Activated T-cell treated with anti-CD3 and anti-CD28 coated beads, Interleukin-2, amount 50 U/mL, for 1 hour (primary cell): Measurements from ENCODE around the gene KYNU.
"Not testable (repeated sequence)": the region's sequence is repeated elsewhere in the genome, so short reads cannot be mapped to it uniquely, and the experiment has no call there.

Source experiments
- DNase-seq: peaks from one replicate; pipeline ENCODE4 v3.0.0-alpha.2; 2020

Gene KYNU

GRCh38 chr2:142920571-142920970, 43.1 kb downstream of the KYNU start:
- DNase-seq: no peak

- no peak for DNase-seq
These were observed 49.0 kb downstream of the KYNU start for GRCh38 chr2:142926445-142926844.

GRCh38 chr2:142930835-142931398, 53.5 kb downstream of the KYNU start:
- no peak for DNase-seq

GRCh38 chr2:142933916-142934315, 56.5 kb downstream of the KYNU start:
- no peak for DNase-seq

GRCh38 chr2:142935563-142936089, 58.2 kb downstream of the KYNU start:
- no peak for DNase-seq

GRCh38 chr2:142936629-142937028, 59.2 kb downstream of the KYNU start:
- DNase-seq: no peak

GRCh38 chr2:142937347-142937746, 59.9 kb downstream of the KYNU start:
- no peak for DNase-seq

- no peak for DNase-seq
These were observed 60.8 kb downstream of the KYNU start for GRCh38 chr2:142938240-142938639.

- no peak for DNase-seq
These were observed 63.3 kb downstream of the KYNU start for GRCh38 chr2:142940606-142941223.

GRCh38 chr2:142942690-142943089, 65.2 kb downstream of the KYNU start:
- no peak for DNase-seq

- DNase-seq: no peak
These were observed 66.8 kb downstream of the KYNU start for GRCh38 chr2:142944264-142944663.

GRCh38 chr2:142944721-142945120, 67.3 kb downstream of the KYNU start:
- no peak for DNase-seq

GRCh38 chr2:142946941-142947340, 69.5 kb downstream of the KYNU start:
- no peak for DNase-seq

GRCh38 chr2:142948723-142949122, 71.3 kb downstream of the KYNU start:
- not testable (repeated sequence) for DNase-seq

- DNase-seq: not testable (repeated sequence)
These were observed 72.9 kb downstream of the KYNU start for GRCh38 chr2:142950323-142950722.

GRCh38 chr2:142951190-142952007, 73.9 kb downstream of the KYNU start:
- no peak for DNase-seq

- no peak for DNase-seq
These were observed 74.6 kb downstream of the KYNU start for GRCh38 chr2:142952018-142952417.

GRCh38 chr2:142952793-142953494, 75.5 kb downstream of the KYNU start:
- no peak for DNase-seq

GRCh38 chr2:142954493-142954892, 77.0 kb downstream of the KYNU start:
- no peak for DNase-seq

GRCh38 chr2:142957144-142957543, 79.7 kb downstream of the KYNU start:
- no peak for DNase-seq

- DNase-seq: no peak
These were observed 83.7 kb downstream of the KYNU start for GRCh38 chr2:142961202-142961601.

GRCh38 chr2:142965443-142965842, 88.0 kb downstream of the KYNU start:
- DNase-seq: no peak

- DNase-seq: no peak
These were observed 88.8 kb downstream of the KYNU start for GRCh38 chr2:142966284-142966683.
